Breast epithelium (tissue), 4 donors: ENCODE data around the gene FDX2. TPM values are rescaled to one million over a fixed set of nuclear protein-coding genes. Genes with fewer than 3 reads are reported as not detected.
"Not testable (repeated sequence)": the region's sequence is repeated elsewhere in the genome, so short reads cannot be mapped to it uniquely, and the experiment has no call there.

Source experiments
- DNase-seq, 2 donors: peaks; one replicate each; pipeline ENCODE4 v3.0.0-alpha.2; 2019; ENCODE audit warnings: low spot score in 2 of 2
- H3K27ac ChIP-seq, 2 donors: fragments of 200-600 bp; sonication (generic) in 1 of 2; one replicate each; pipeline ENCODE4 v1.5.1; 2016 to 2019; ENCODE audit warnings: mild to moderate bottlenecking in 1 of 2
- H3K27me3 ChIP-seq, 2 donors: fragments of 200-600 bp; sonication (generic) in 1 of 2; one replicate each; pipeline versions ENCODE4 v1.5.1 to v1.6.0; 2017 to 2019; ENCODE audit warnings: control low read depth in 1 of 2, mild to moderate bottlenecking in 1 of 2
- H3K36me3 ChIP-seq: fragments of 200-600 bp; one replicate; pipeline ENCODE4 v1.5.1; 2019
- H3K4me1 ChIP-seq, 2 donors: fragments of 200-600 bp; sonication (generic); one replicate each; pipeline ENCODE4 v1.5.1; 2016 to 2019; ENCODE audit warnings: control low read depth in 1 of 2
- H3K4me3 ChIP-seq, 3 donors: fragments of 200-600 bp; sonication (generic); 1 replicate in 2 of 3; 2 replicates in 1 of 3; pipeline ENCODE4 v1.5.1; 2016 to 2019; ENCODE audit warnings: mild to moderate bottlenecking in 3 of 3, moderate library complexity in 2 of 3
- H3K9me3 ChIP-seq, 2 donors: fragments of 200-600 bp; sonication (generic) in 1 of 2; one replicate each; pipeline ENCODE4 v1.5.1; 2016 to 2019; ENCODE audit warnings: control low read depth in 1 of 2
- CTCF ChIP-seq, 3 donors: fragments of 450-650 bp; IDR thresholded peaks; one replicate each; pipeline ENCODE4 v1.5.1; 2016 to 2017; ENCODE audit warnings: antibody characterized with exemption in 3 of 3, mild to moderate bottlenecking in 3 of 3, moderate library complexity in 3 of 3
- POLR2A ChIP-seq: fragments of 450-650 bp; IDR thresholded peaks from one replicate; pipeline ENCODE4 v1.6.1; 2016; ENCODE audit warnings: antibody characterized with exemption, mild to moderate bottlenecking, moderate library complexity
- POLR2AphosphoS5 ChIP-seq, 3 donors: sonication (generic); formaldehyde crosslinking; IDR thresholded peaks; one replicate each; pipeline ENCODE4 v1.6.1; 2017; ENCODE audit warnings: antibody characterized with exemption in 3 of 3
- intact Hi-C: fragments of 100-400 bp; cut with DNase I; formaldehyde crosslinking; loops from one replicate; pipeline ENCODE4 v1.15.1; 2023; ENCODE audit warnings: low total_unique reads
- total RNA-seq, 3 donors: library from RNA; depleted of rRNA; stranded (reverse); fragments of >200 nt; gene quantifications; one replicate each; pipeline ENCODE4 v1.1.0, GENCODE V29; 2016

FDX2 gene
- total RNA-seq, 3 donors from 2014 or later = 14.7 to 19.9 (median 15.7) TPM

GRCh38 chr19:10344780-10345179 is 29.0 kb upstream of the FDX2 start:
- no peak overlapping the region for H3K27ac ChIP-seq
- DNase-seq = no peak
- H3K4me3 ChIP-seq = no peak overlapping the region
- H3K36me3 ChIP-seq = no peaks in the 10 kb centered on the region
- intact Hi-C loops = no loop called here
- TF ChIP-seq POLR2AphosphoS5 (IDR thresholded peaks at IDR 0.05) (no peak), CTCF (IDR thresholded peaks at IDR 0.05) (no peak), POLR2A (no peak)
- no peaks in the 10 kb centered on the region for H3K9me3 ChIP-seq
- H3K27me3 ChIP-seq = no peaks in the 10 kb centered on the region
- no peaks in the 10 kb centered on the region for H3K4me1 ChIP-seq

- no peak for DNase-seq
- no peaks in the 10 kb centered on the region for H3K9me3 ChIP-seq
- TF ChIP-seq POLR2A (no peak), POLR2AphosphoS5 (IDR thresholded peaks at IDR 0.05) (no peak), CTCF (IDR thresholded peaks at IDR 0.05) (no peak)
- intact Hi-C loops = no loop called here
- H3K27me3 ChIP-seq = no peaks in the 10 kb centered on the region
- H3K4me3 ChIP-seq = no peak overlapping the region
- H3K4me1 ChIP-seq = no peaks in the 10 kb centered on the region
- no peaks in the 10 kb centered on the region for H3K36me3 ChIP-seq
- no peak overlapping the region for H3K27ac ChIP-seq
Observed at GRCh38 chr19:10343495-10343894, 27.7 kb upstream of the FDX2 start.

DNA sequence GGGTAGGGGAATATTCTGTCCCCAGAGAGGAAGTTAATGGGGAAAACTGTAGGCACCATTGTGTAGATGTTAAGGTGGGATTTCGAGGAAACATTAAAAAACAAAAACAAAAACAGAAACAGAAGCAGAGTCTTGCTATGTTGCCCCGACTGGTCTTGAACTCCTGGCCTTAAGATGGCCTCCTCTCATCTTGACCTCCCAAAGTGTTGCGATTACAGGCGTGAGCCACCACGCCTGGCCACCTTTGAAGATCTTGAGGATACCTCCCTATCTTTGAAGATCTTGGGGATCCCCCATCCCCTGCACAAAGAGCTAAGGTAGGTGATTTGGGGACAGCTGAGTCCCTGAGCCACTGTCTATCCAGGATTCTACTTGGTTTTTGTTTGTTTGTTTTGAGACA is 24.2 kb upstream of the FDX2 start:
- Histone ChIP-seq H3K4me1 (no peaks in the 10 kb centered on the region), H3K4me3 (no peak overlapping the region), H3K36me3 (no peaks in the 10 kb centered on the region), H3K27ac (no peak overlapping the region), H3K27me3 (no peaks in the 10 kb centered on the region), H3K9me3 (no peaks in the 10 kb centered on the region)
- TF ChIP-seq CTCF (IDR thresholded peaks at IDR 0.05) (no peak), POLR2AphosphoS5 (IDR thresholded peaks at IDR 0.05) (no peak), POLR2A (no peak)
- intact Hi-C loops = no loop called here
- no peak for DNase-seq

DNA sequence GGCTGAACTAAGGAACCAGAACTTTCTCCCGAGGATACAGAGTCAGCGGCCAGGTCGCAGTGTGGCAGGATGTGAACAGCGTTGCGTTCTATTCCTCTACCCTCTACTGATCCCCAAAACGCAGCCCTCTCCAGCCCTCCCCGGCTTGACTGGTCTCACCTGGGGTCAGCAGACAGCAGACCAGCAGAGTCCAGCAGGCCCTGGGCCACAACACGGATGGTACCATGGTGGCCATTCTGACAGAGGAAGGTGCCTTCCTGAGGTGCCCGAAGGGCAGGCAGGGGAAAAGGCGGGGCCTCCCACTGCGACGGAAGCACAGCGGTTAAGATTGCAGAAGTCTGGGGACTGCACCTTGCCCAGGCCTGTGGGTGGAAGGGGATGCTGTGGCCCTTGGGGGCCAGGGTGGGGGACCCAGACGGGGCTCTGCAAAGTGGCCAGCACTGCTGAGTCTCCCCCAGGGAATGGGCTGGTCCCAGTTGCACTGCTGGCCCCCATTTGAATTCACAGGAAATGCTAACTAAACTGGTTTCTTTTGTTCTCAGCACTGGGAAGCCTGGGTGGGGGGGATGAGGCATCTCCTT is 23.7 kb upstream of the FDX2 start, which contains the start of gene ICAM3:
TSS of gene ICAM3 (minus strand) at position 245 of the 581 bp plus-strand sequence. CDS start at position 235, 10 bp downstream.
- Histone ChIP-seq H3K27ac (no peak within 1 kb of the TSS), H3K27me3 (no peaks in the 10 kb centered on the region), H3K4me3 (peak within 1 kb of the TSS in 1 of 3 donors; percentile 11), H3K36me3 (no peaks in the 10 kb centered on the region), H3K9me3 (no peaks in the 10 kb centered on the region), H3K4me1 (no peaks in the 10 kb centered on the region)
- no peak for DNase-seq
- TF ChIP-seq CTCF (IDR thresholded peaks at IDR 0.05) = no peak
- TF ChIP-seq POLR2AphosphoS5 (IDR thresholded peaks at IDR 0.05) = no peak
- TF ChIP-seq POLR2A = no peak
- intact Hi-C loops = no loop called here

DNA sequence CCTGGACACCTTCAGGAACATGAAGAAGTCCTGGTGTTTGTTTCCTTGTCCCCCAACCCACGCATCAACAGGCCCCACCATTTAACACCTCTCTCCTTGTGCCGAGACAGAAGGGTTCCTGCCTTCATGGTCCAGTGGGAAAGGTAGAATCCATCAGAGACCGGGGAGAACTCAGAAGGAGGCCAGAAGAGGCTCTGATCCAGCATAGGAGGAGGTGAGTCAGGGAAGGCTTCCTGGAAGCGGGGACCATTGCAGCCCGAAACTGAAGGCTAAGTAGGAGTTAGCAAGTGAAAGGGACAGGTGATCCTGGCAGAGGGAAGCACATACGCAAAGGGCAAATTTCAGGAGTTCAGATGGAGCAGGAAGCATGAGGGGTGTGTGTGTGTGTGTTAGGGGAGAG is 23.1 kb upstream of the FDX2 start:
- Histone ChIP-seq H3K9me3 (no peaks in the 10 kb centered on the region), H3K4me1 (no peaks in the 10 kb centered on the region), H3K4me3 (peak overlapping the region in 1 of 3 donors; percentile 11), H3K27ac (no peak overlapping the region), H3K27me3 (no peaks in the 10 kb centered on the region), H3K36me3 (no peaks in the 10 kb centered on the region)
- intact Hi-C loops = no loop called here
- no peak for DNase-seq
- TF ChIP-seq CTCF (IDR thresholded peaks at IDR 0.05) (no peak), POLR2AphosphoS5 (IDR thresholded peaks at IDR 0.05) (no peak), POLR2A (no peak)

DNA sequence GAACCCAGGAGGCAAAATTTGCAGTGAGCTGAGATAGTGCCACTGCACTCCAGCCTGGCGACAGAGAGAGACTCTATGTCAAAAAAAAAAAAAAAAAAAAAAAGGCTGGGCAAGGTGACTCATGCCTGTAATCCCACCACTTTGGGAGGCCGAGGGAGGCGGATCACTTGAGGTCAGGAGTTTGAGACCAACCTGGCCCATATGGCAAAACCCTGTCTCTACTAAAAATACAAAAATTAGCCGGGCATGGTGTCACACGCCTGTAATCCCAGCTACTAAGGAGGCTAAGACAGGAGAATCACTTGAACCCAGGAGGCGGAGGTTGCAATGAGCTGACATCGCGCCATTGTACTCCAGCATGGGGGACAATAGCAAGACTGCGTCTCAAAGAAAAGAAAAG is 20.9 kb upstream of the FDX2 start:
- H3K27ac ChIP-seq, H3K9me3 ChIP-seq, H3K27me3 ChIP-seq, H3K4me1 ChIP-seq, H3K36me3 ChIP-seq, H3K4me3 ChIP-seq, intact Hi-C loops, DNase-seq: not testable (repeated sequence)
